ENCODE measurements around the gene GPI.

The GPI gene

DNA sequence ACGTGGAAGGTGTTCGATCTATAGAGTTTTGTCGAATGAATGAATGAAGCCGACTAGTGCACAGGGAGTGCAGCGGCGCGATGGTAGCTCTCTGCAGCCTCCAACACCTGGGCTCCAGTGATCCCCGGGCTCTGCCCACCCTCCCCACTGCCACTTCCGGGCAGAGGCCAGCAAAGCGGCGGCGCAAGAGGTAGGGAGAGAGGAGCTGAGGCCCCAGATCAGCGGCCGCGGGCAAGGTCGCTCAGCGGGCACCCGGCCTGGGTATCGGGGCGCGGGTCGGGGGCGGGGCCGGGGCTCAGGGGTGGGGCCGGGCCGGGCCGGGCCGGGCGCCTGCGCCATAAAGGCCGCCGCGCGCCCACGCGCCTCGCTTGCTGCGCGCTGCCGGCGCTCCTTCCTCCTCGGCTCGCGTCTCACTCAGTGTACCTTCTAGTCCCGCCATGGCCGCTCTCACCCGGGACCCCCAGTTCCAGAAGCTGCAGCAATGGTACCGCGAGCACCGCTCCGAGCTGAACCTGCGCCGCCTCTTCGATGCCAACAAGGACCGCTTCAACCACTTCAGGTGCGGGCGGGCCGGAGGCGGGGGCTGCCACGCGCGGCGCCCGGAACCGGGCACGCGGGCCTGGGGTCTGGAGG, at the start of gene GPI:
Gene GPI, plus strand, starts transcription at position 367 of the 633 bp plus-strand sequence. Its CDS starts 71 bp downstream, at position 438.
- Histone ChIP-seq H3K4me2 (ENCODE audit: low read length) (peak within 1 kb of the TSS; percentile 88), H3K4me3 (ENCODE audit: low read length) (peak within 1 kb of the TSS; percentile 96), H3K9me2 (replicated peaks; ENCODE audit: control insufficient read depth, low read length) (no peaks in the 10 kb centered on the region), H3K79me2 (ENCODE audit: control insufficient read depth, low read length) (peaks cover 54% of the 10 kb centered on the region), H3F3A (ENCODE audit: control insufficient read depth, insufficient read depth) (peaks cover 3% of the 10 kb centered on the region), H4K20me1 (ENCODE audit: control insufficient read depth, insufficient read depth, low read depth, low read length) (peaks cover 16% of the 10 kb centered on the region; the same call in 1 of the 2 replicates), H3K4me1 (ENCODE audit: control insufficient read depth, low read length) (peaks cover 36% of the 10 kb centered on the region), H3K36me3 (ENCODE audit: control insufficient read depth, low read length) (peaks cover 49% of the 10 kb centered on the region), H3K27me3 (ENCODE audit: control insufficient read depth, low read length) (no peaks in the 10 kb centered on the region), H3K27ac (ENCODE audit: low read depth, low read length) (peak within 1 kb of the TSS; percentile 59), H3K9me3 (ENCODE audit: control insufficient read depth, insufficient read depth, low read length) (no peaks in the 10 kb centered on the region)
- no peak for TF ChIP-seq EZH2phosphoT487 (IDR thresholded peaks at IDR 0.05; ENCODE audit: borderline replicate concordance, low read length)
- TF ChIP-seq, protein P1, sequence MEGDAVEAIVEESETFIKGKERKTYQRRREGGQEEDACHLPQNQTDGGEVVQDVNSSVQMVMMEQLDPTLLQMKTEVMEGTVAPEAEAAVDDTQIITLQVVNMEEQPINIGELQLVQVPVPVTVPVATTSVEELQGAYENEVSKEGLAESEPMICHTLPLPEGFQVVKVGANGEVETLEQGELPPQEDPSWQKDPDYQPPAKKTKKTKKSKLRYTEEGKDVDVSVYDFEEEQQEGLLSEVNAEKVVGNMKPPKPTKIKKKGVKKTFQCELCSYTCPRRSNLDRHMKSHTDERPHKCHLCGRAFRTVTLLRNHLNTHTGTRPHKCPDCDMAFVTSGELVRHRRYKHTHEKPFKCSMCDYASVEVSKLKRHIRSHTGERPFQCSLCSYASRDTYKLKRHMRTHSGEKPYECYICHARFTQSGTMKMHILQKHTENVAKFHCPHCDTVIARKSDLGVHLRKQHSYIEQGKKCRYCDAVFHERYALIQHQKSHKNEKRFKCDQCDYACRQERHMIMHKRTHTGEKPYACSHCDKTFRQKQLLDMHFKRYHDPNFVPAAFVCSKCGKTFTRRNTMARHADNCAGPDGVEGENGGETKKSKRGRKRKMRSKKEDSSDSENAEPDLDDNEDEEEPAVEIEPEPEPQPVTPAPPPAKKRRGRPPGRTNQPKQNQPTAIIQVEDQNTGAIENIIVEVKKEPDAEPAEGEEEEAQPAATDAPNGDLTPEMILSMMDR (IDR thresholded peaks at IDR 0.05; ENCODE audit: low read depth, low read length, poor library complexity, severe bottlenecking) = no peak

DNA sequence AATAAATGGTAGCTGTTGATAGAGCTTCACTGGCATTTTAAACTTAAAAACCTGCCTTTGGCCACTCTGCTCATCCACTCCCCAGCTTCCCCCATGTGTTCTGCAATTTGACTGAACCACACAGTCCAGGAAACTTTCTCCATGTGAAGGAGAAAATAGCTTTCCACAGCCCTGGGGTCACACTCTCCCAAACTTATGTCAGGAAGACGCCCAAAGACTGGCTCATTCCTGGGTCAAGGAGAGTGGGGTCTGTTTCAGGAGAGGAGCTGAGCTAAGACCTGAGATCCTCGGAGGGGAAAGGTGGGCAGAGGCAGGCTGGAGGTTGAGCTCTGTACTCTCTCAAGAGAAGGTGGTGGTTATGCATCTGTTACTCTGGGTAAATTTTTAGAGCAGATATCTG, 48.7 kb upstream of the GPI start:
- peaks cover 3% of the 10 kb centered on the region; the same call in 1 of the 2 replicates for H3K36me3 ChIP-seq (ENCODE audit: control insufficient read depth, low read length)
- TF ChIP-seq, protein P1 (IDR thresholded peaks at IDR 0.05; ENCODE audit: low read depth, low read length, poor library complexity, severe bottlenecking) = no peak
- TF ChIP-seq EZH2phosphoT487 (IDR thresholded peaks at IDR 0.05; ENCODE audit: borderline replicate concordance, low read length) = no peak
- no peak overlapping the region for H3K27ac ChIP-seq (ENCODE audit: low read depth, low read length)
- H3K9me3 ChIP-seq (ENCODE audit: control insufficient read depth, insufficient read depth, low read length) = no peaks in the 10 kb centered on the region
- peaks cover 42% of the 10 kb centered on the region for H3K79me2 ChIP-seq (ENCODE audit: control insufficient read depth, low read length)
- H3F3A ChIP-seq (ENCODE audit: control insufficient read depth, insufficient read depth) = no peaks in the 10 kb centered on the region; the same call in 1 of the 2 replicates
- H3K4me3 ChIP-seq (ENCODE audit: low read length) = no peak overlapping the region
- no peaks in the 10 kb centered on the region for H3K9me2 ChIP-seq (replicated peaks; ENCODE audit: control insufficient read depth, low read length)
- H3K4me1 ChIP-seq (ENCODE audit: control insufficient read depth, low read length) = peaks cover 56% of the 10 kb centered on the region
- no peaks in the 10 kb centered on the region for H3K27me3 ChIP-seq (ENCODE audit: control insufficient read depth, low read length)
- H4K20me1 ChIP-seq (ENCODE audit: control insufficient read depth, insufficient read depth, low read depth, low read length) = no peaks in the 10 kb centered on the region
- H3K4me2 ChIP-seq (ENCODE audit: low read length) = peak overlapping the region; percentile 7

- peak overlapping the region; percentile 7 for H3K4me2 ChIP-seq (ENCODE audit: low read length)
Observed at GRCh38 chr19:34316741-34317301, 48.2 kb upstream of the GPI start.

More at GRCh38 chr19:34316741-34317301, 48.2 kb upstream of the GPI start:
- H3K4me3 ChIP-seq (ENCODE audit: low read length) = no peak overlapping the region
- H3K9me3 ChIP-seq (ENCODE audit: control insufficient read depth, insufficient read depth, low read length) = no peaks in the 10 kb centered on the region
- H3F3A ChIP-seq (ENCODE audit: control insufficient read depth, insufficient read depth) = no peaks in the 10 kb centered on the region; the same call in 1 of the 2 replicates
- no peak for TF ChIP-seq EZH2phosphoT487 (IDR thresholded peaks at IDR 0.05; ENCODE audit: borderline replicate concordance, low read length)
- TF ChIP-seq, protein P1 (IDR thresholded peaks at IDR 0.05; ENCODE audit: low read depth, low read length, poor library complexity, severe bottlenecking) = no peak
- no peak overlapping the region for H3K27ac ChIP-seq (ENCODE audit: low read depth, low read length)
- H4K20me1 ChIP-seq (ENCODE audit: control insufficient read depth, insufficient read depth, low read depth, low read length) = no peaks in the 10 kb centered on the region
- H3K9me2 ChIP-seq (replicated peaks; ENCODE audit: control insufficient read depth, low read length) = no peaks in the 10 kb centered on the region
- H3K4me1 ChIP-seq (ENCODE audit: control insufficient read depth, low read length) = peaks cover 54% of the 10 kb centered on the region
- H3K79me2 ChIP-seq (ENCODE audit: control insufficient read depth, low read length) = peaks cover 38% of the 10 kb centered on the region
- no peaks in the 10 kb centered on the region for H3K27me3 ChIP-seq (ENCODE audit: control insufficient read depth, low read length)
- H3K36me3 ChIP-seq (ENCODE audit: control insufficient read depth, low read length) = peaks cover 3% of the 10 kb centered on the region; the same call in 1 of the 2 replicates

All from DOHH2 (cell line).